IMR-90 (cell line): ENCODE results near the gene DACH1. TPM values are rescaled to one million over a fixed set of nuclear protein-coding genes. Genes with fewer than 3 reads are reported as not detected.

Experiments
- ATAC-seq: fragments of 200-7000 bp; cut with Tn5 transposase; 2 replicates; pipeline ENCODE4 v1.9.1; 2020; ENCODE audit warnings: low read depth, mild to moderate bottlenecking, moderate library complexity
- BruUV-seq: library from RNA; stranded (reverse); fragments of 400-500 nt; replicated peaks from 2 replicates; lab custom pipeline; 2021; lab: Mats Ljungman, UMichigan
- CTCF ChIA-PET: fragments of 300-600 bp; formaldehyde crosslinking; extraction: SDS; loops from one replicate; lab custom pipeline; 2021; ENCODE audit warnings: antibody characterized with exemption; lab: Yijun Ruan, JAX
- POLR2A ChIA-PET: fragments of 300-600 bp; sonication (Branson Sonifier 250); formaldehyde crosslinking; loops from one replicate; lab custom pipeline; 2022; ENCODE audit warnings: antibody characterized with exemption; ENCODE audit not compliant: unreplicated experiment; lab: Charles Lee
- DNase-seq: peaks from one replicate; pipeline ENCODE4 v3.0.0; 2013
- H2AFZ ChIP-seq: replicated peaks from 2 replicates; pipeline ENCODE3; 2013; ENCODE audit warnings: low read length, mild to moderate bottlenecking; ENCODE audit not compliant: poor library complexity
- H2AK5ac ChIP-seq: 2 replicates; pipeline ENCODE4 v1.6.1; 2013; ENCODE audit warnings: low read depth, low read length, inconsistent platforms
- H2AK9ac ChIP-seq: replicated peaks from 2 replicates; pipeline ENCODE3; 2013; ENCODE audit warnings: mild to moderate bottlenecking, low read depth, low read length, moderate library complexity; ENCODE audit not compliant: poor library complexity
- H2BK120ac ChIP-seq: 2 replicates; pipeline ENCODE4 v1.6.1; 2013; ENCODE audit warnings: low read depth, low read length, inconsistent platforms
- H2BK15ac ChIP-seq: 3 replicates; pipeline ENCODE4 v1.6.1; 2013; ENCODE audit warnings: low read depth, low read length, inconsistent platforms
- H2BK20ac ChIP-seq: 2 replicates; pipeline ENCODE4 v1.6.1; 2013; ENCODE audit warnings: low read depth, mild to moderate bottlenecking, inconsistent platforms, low read length, moderate library complexity
- H2BK5ac ChIP-seq: 2 replicates; pipeline ENCODE4 v1.6.1; 2013; ENCODE audit warnings: mild to moderate bottlenecking, low read depth, low read length, inconsistent platforms; ENCODE audit not compliant: poor library complexity, severe bottlenecking
- H3K14ac ChIP-seq: replicated peaks from 2 replicates; pipeline ENCODE4 v1.6.1; 2013; ENCODE audit warnings: low read depth, low read length, inconsistent platforms
- H3K18ac ChIP-seq: 2 replicates; pipeline ENCODE4 v1.6.1; 2013; ENCODE audit warnings: low read depth, low read length, control low read depth
- H3K23ac ChIP-seq: 2 replicates; pipeline ENCODE4 v1.6.1; 2013; ENCODE audit warnings: low read depth, low read length, inconsistent platforms
- H3K27ac ChIP-seq: 2 replicates; pipeline ENCODE4 v1.5.1; 2013; ENCODE audit warnings: mild to moderate bottlenecking, control low read depth, low read length; ENCODE audit not compliant: insufficient read depth
- H3K27me3 ChIP-seq: 2 replicates; pipeline ENCODE4 v1.6.1; 2013; ENCODE audit warnings: low read length; ENCODE audit not compliant: control insufficient read depth, insufficient read depth
- H3K36me3 ChIP-seq: 2 replicates; pipeline ENCODE4 v1.6.1; 2013; ENCODE audit warnings: low read length, mixed read lengths; ENCODE audit not compliant: control insufficient read depth, insufficient read depth
- H3K4ac ChIP-seq: 2 replicates; pipeline ENCODE4 v1.6.1; 2013; ENCODE audit warnings: low read depth, low read length, inconsistent platforms
- H3K4me1 ChIP-seq: 2 replicates; pipeline ENCODE4 v1.6.1; 2013; ENCODE audit warnings: low read length, mixed read lengths; ENCODE audit not compliant: control insufficient read depth, insufficient read depth
- H3K4me2 ChIP-seq: 2 replicates; pipeline ENCODE4 v1.6.1; 2013; ENCODE audit warnings: low read depth, mild to moderate bottlenecking, control low read depth, low read length, moderate library complexity
- H3K4me3 ChIP-seq: 2 replicates; pipeline ENCODE4 v1.5.1; 2013; ENCODE audit warnings: low read depth, mild to moderate bottlenecking, control low read depth, low read length, moderate library complexity; ENCODE audit not compliant: insufficient read depth
- H3K56ac ChIP-seq: 2 replicates; pipeline ENCODE4 v1.6.1; 2013; ENCODE audit warnings: low read length, inconsistent platforms; ENCODE audit not compliant: insufficient read depth; ENCODE audit errors: extremely low read depth
- H3K79me1 ChIP-seq, 2 experiments: 2 replicates each; pipeline ENCODE4 v1.6.1; 2013; ENCODE audit warnings: low read length in 2 of 2, inconsistent platforms in 1 of 2, low read depth in 1 of 2
- H3K9ac ChIP-seq: 2 replicates; pipeline ENCODE4 v1.6.1; 2013; ENCODE audit warnings: low read depth, low read length, control low read depth
- H3K9me1 ChIP-seq: 2 replicates; pipeline ENCODE4 v1.6.1; 2013; ENCODE audit warnings: low read length, inconsistent platforms; ENCODE audit not compliant: insufficient read depth
- H3K9me3 ChIP-seq: 2 replicates; pipeline ENCODE4 v1.6.1; 2013; ENCODE audit warnings: low read length; ENCODE audit not compliant: control insufficient read depth, insufficient read depth
- H4K20me1 ChIP-seq: 2 replicates; pipeline ENCODE4 v1.6.1; 2013; ENCODE audit warnings: low read length, inconsistent platforms; ENCODE audit not compliant: insufficient read depth
- H4K5ac ChIP-seq: 2 replicates; pipeline ENCODE4 v1.6.1; 2013; ENCODE audit warnings: mild to moderate bottlenecking, low read depth, low read length, control low read depth
- H4K8ac ChIP-seq, 2 experiments: 2 replicates each; pipeline ENCODE4 v1.6.1; 2013; ENCODE audit warnings: low read depth in 2 of 2, low read length in 2 of 2, control low read depth in 1 of 2, inconsistent platforms in 1 of 2
- H4K91ac ChIP-seq: 2 replicates; pipeline ENCODE4 v1.6.1; 2013; ENCODE audit warnings: low read depth, low read length, inconsistent platforms; ENCODE audit not compliant: insufficient read depth
- BHLHE40 ChIP-seq: fragments of 150-350 bp; IDR thresholded peaks from 2 replicates; pipeline ENCODE4 v1.6.1; 2016; ENCODE audit warnings: mild to moderate bottlenecking, low read depth, low read length
- CEBPB ChIP-seq: IDR thresholded peaks from 2 replicates; pipeline ENCODE4 v1.6.1; 2012; ENCODE audit warnings: low read depth, low read length, improper control_type of control experiment
- CHD1 ChIP-seq: IDR thresholded peaks from 2 replicates; pipeline ENCODE4 v1.6.1; 2012; ENCODE audit warnings: low read depth, low read length, improper control_type of control experiment
- ELK1 ChIP-seq: fragments of 150-350 bp; IDR thresholded peaks from 2 replicates; pipeline ENCODE4 v1.6.1; 2016; ENCODE audit warnings: low read depth, mild to moderate bottlenecking, low read length, moderate library complexity, borderline replicate concordance
- FOS ChIP-seq: fragments of 150-350 bp; IDR thresholded peaks from 2 replicates; pipeline ENCODE4 v1.6.1; 2016; ENCODE audit warnings: low read depth, low read length
- MAFK ChIP-seq: IDR thresholded peaks from 2 replicates; pipeline ENCODE4 v1.6.1; 2012; ENCODE audit warnings: low read depth, low read length, improper control_type of control experiment
- MAZ ChIP-seq: IDR thresholded peaks from 2 replicates; pipeline ENCODE4 v1.6.1; 2012; ENCODE audit warnings: low read depth, mild to moderate bottlenecking, low read length, improper control_type of control experiment, moderate library complexity, borderline replicate concordance
- MXI1 ChIP-seq: IDR thresholded peaks from 2 replicates; pipeline ENCODE4 v1.6.1; 2012; ENCODE audit warnings: low read depth, mild to moderate bottlenecking, low read length, moderate library complexity, borderline replicate concordance
- NFE2L2 ChIP-seq: fragments of 150-350 bp; IDR thresholded peaks from 2 replicates; pipeline ENCODE4 v1.6.1; 2016; ENCODE audit warnings: low read depth, mild to moderate bottlenecking, low read length
- POLR2A ChIP-seq: IDR thresholded peaks from 2 replicates; pipeline ENCODE4 v1.6.1; 2012; ENCODE audit warnings: mild to moderate bottlenecking, low read depth, low read length
- RAD21 ChIP-seq: IDR thresholded peaks from 2 replicates; pipeline ENCODE4 v1.6.1; 2012; ENCODE audit warnings: low read length, improper control_type of control experiment
- RCOR1 ChIP-seq: IDR thresholded peaks from 2 replicates; pipeline ENCODE4 v1.6.1; 2012; ENCODE audit warnings: mild to moderate bottlenecking, low read length, improper control_type of control experiment; ENCODE audit not compliant: insufficient replicate concordance
- RFX5 ChIP-seq: IDR thresholded peaks from 2 replicates; pipeline ENCODE4 v1.8.0; 2012; ENCODE audit warnings: low read depth, mild to moderate bottlenecking, low read length, moderate library complexity
- SMC3 ChIP-seq: fragments of 150-350 bp; IDR thresholded peaks from 2 replicates; pipeline ENCODE4 v1.6.1; 2016; ENCODE audit warnings: low read depth, mild to moderate bottlenecking, antibody characterized with exemption, low read length, moderate library complexity
- USF2 ChIP-seq: fragments of 150-350 bp; IDR thresholded peaks from 2 replicates; pipeline ENCODE4 v1.6.1; 2017; ENCODE audit warnings: mild to moderate bottlenecking, antibody characterized with exemption, low read length, low read depth
- dilution Hi-C: fragments of 300-500 bp; cut with HindIII; formaldehyde crosslinking; loops from one replicate; pipeline ENCODE4 v1.14.3; 2018; ENCODE audit warnings: low sequenced_read_pairs; ENCODE audit not compliant: unreplicated experiment
- in situ Hi-C: fragments of 300-500 bp; cut with MboI; formaldehyde crosslinking; loops from 3 replicates; pipeline ENCODE4 v1.14.3; 2019; ENCODE audit warnings: low sequenced_read_pairs, inconsistent platforms, mixed read lengths
- intact Hi-C: fragments of 100-400 bp; cut with micrococcal nuclease; formaldehyde crosslinking; loops from 2 replicates; pipeline ENCODE4 v1.10.0; 2022
- polyA plus RNA-seq, 3 experiments: library from polyadenylated mRNA; depleted of rRNA; stranded (reverse); fragments of >200 nt; gene quantifications; 2 replicates each; pipeline ENCODE4 v1.2.3, GENCODE V29; 2012; ENCODE audit warnings: low replicate concordance in 1 of 3
- total RNA-seq: library from RNA; depleted of rRNA; stranded (reverse); fragments of >200 nt; gene quantifications from 2 replicates; pipeline ENCODE4 v1.2.3, GENCODE V29; 2012
- TF ChIP-seq, protein P1 (sequence below): conservative IDR thresholded peaks from 2 replicates; pipeline ENCODE4 v1.5.1; 2012; ENCODE audit warnings: mild to moderate bottlenecking, low read depth, low read length, improper control_type of control experiment

Gene DACH1
- total and polyA plus RNA-seq, 2 of the 4 experiments (the other 2 are of a cell fraction), result not detected

GRCh38 chr13:71513411-71514033, 353.5 kb downstream of the DACH1 start:
- TF ChIP-seq RAD21 (no peak), ELK1 (no peak), CHD1 (no peak), FOS (no peak), MXI1 (no peak), MAZ (no peak), USF2 (no peak), BHLHE40 (no peak), NFE2L2 (no peak), SMC3 (no peak), POLR2A (no peak), RCOR1 (no peak), RFX5 (no peak), CEBPB (no peak), MAFK (no peak)
- TF ChIP-seq, protein P1, sequence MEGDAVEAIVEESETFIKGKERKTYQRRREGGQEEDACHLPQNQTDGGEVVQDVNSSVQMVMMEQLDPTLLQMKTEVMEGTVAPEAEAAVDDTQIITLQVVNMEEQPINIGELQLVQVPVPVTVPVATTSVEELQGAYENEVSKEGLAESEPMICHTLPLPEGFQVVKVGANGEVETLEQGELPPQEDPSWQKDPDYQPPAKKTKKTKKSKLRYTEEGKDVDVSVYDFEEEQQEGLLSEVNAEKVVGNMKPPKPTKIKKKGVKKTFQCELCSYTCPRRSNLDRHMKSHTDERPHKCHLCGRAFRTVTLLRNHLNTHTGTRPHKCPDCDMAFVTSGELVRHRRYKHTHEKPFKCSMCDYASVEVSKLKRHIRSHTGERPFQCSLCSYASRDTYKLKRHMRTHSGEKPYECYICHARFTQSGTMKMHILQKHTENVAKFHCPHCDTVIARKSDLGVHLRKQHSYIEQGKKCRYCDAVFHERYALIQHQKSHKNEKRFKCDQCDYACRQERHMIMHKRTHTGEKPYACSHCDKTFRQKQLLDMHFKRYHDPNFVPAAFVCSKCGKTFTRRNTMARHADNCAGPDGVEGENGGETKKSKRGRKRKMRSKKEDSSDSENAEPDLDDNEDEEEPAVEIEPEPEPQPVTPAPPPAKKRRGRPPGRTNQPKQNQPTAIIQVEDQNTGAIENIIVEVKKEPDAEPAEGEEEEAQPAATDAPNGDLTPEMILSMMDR, result no peak
- Histone ChIP-seq H4K5ac (no peak overlapping the region), H3K36me3 (no peaks in the 10 kb centered on the region), H4K91ac (no peak overlapping the region), H4K8ac (no peak overlapping the region), H3K9me3 (no peaks in the 10 kb centered on the region), H3K27me3 (no peaks in the 10 kb centered on the region), H4K20me1 (no peaks in the 10 kb centered on the region), H3K79me1 (no peaks in the 10 kb centered on the region), H3K9ac (no peak overlapping the region), H2AK9ac (no peak overlapping the region), H3K4ac (no peak overlapping the region), H3K9me1 (no peaks in the 10 kb centered on the region), H3K4me3 (no peak overlapping the region), H3K27ac (no peak overlapping the region), H3K18ac (no peak overlapping the region), H3K4me2 (no peak overlapping the region), H2AK5ac (no peak overlapping the region), H3K14ac (no peak overlapping the region), H3K56ac (no peak overlapping the region), H2BK5ac (no peak overlapping the region), H2AFZ (no peak overlapping the region), H2BK120ac (no peak overlapping the region), H3K23ac (no peak overlapping the region), H2BK15ac (no peak overlapping the region), H2BK20ac (no peak overlapping the region), H3K4me1 (no peaks in the 10 kb centered on the region)
- DNase-seq, result no peak
- intact Hi-C loops (no loop called here), dilution Hi-C loops (no loop called here), in situ Hi-C loops (no loop called here)
- ATAC-seq, result no peak
- no TSS peak for BruUV-seq
- ChIA-PET POLR2A (no interaction called here), CTCF (no interaction called here)
